ENCODE results near the gene CHD6. TPM values are rescaled to one million over a fixed set of nuclear protein-coding genes. Genes with fewer than 3 reads are reported as not detected.

The CHD6 gene
- total RNA-seq, 2 experiments from 2014 or later, result 114 to 126 TPM

DNA sequence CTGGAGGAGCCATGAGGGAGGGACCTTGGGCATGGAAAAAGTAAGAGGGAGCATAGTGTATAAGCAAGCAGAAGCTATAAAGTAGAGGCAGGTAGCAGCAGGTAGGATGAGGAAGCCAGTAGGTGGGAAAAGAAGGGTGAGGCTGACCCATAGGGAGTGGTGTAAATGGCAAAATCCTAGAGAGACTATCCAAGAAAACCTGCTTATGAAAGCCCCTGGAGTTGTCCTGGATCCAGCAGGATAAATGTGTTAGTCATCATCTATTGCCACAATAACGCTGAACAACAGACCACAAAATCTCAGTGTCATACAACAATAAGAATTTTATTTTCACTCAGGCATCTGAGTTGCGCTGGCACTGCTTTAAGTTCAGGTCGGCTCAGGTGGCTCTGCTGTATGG lies 30.2 kb downstream of the CHD6 start:
- Histone ChIP-seq H3K4me3 (ENCODE audit: low read length) (no peak overlapping the region), H3K9me3 (ENCODE audit: control insufficient read depth in 1 of 2, insufficient read depth in 1 of 2, low read length in 2 of 2) (peaks cover 21 to 24% of the 10 kb centered on the region in 2 experiments), H3K27me3 (ENCODE audit: control insufficient read depth in 1 of 2, insufficient read depth in 2 of 2, low read length in 2 of 2) (no peaks in the 10 kb centered on the region), H3K36me3 (ENCODE audit: insufficient read depth, low read length) (peaks cover 4% of the 10 kb centered on the region), H3K4me1 (ENCODE audit: insufficient read depth, low read length) (no peaks in the 10 kb centered on the region), H3K27ac (ENCODE audit: low read depth in 1 of 2, low read length in 2 of 2) (no peak overlapping the region)
- DNase-seq (no peak), ATAC-seq (ENCODE audit: poor library complexity) (no peak)
- ChIA-PET POLR2A (no interaction called here), CTCF (no interaction called here)
- Mint-ChIP-seq H3K9me3 (peaks cover 16% of the 10 kb centered on the region), H3K36me3 (ENCODE audit: low read depth) (peaks cover 70% of the 10 kb centered on the region), H3K27ac (no peak overlapping the region), H3K4me3 (no peak overlapping the region), H3K27me3 (no peaks in the 10 kb centered on the region), H3K4me1 (ENCODE audit: low read depth) (peaks cover 37% of the 10 kb centered on the region)
- intact Hi-C loops (cut with DNase I, micrococcal nuclease), result no loop called here
- TF ChIP-seq, protein P1, sequence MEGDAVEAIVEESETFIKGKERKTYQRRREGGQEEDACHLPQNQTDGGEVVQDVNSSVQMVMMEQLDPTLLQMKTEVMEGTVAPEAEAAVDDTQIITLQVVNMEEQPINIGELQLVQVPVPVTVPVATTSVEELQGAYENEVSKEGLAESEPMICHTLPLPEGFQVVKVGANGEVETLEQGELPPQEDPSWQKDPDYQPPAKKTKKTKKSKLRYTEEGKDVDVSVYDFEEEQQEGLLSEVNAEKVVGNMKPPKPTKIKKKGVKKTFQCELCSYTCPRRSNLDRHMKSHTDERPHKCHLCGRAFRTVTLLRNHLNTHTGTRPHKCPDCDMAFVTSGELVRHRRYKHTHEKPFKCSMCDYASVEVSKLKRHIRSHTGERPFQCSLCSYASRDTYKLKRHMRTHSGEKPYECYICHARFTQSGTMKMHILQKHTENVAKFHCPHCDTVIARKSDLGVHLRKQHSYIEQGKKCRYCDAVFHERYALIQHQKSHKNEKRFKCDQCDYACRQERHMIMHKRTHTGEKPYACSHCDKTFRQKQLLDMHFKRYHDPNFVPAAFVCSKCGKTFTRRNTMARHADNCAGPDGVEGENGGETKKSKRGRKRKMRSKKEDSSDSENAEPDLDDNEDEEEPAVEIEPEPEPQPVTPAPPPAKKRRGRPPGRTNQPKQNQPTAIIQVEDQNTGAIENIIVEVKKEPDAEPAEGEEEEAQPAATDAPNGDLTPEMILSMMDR (IDR thresholded peaks at IDR 0.05), result no peak

DNA sequence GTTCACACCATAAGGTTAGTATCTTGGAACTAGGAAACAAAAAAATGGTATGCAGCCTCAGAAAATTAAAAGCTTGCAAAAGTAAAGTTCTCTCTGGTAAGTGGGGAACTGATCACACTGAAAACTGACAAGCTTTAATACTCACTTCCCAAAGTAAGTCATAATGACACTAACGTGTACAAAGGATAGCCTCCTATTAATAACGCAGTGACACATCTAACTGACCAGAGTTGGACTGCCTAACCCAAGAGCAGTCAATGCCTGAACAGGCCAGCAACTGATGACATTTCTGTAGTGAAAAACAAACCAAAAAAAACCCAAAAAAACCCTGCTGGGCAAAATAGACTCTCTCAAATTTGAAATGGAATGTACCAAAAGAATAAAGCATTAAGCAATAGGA lies 30.7 kb downstream of the CHD6 start:
- CTCF ChIA-PET, result no interaction called here
- Mint-ChIP-seq H3K4me1 (ENCODE audit: low read depth) (peaks cover 37% of the 10 kb centered on the region), H3K36me3 (ENCODE audit: low read depth) (peaks cover 70% of the 10 kb centered on the region), H3K4me3 (no peak overlapping the region), H3K27me3 (no peaks in the 10 kb centered on the region), H3K27ac (no peak overlapping the region), H3K9me3 (peaks cover 16% of the 10 kb centered on the region)
- TF ChIP-seq, protein P1 (IDR thresholded peaks at IDR 0.05), result no peak
- Histone ChIP-seq H3K4me1 (ENCODE audit: insufficient read depth, low read length) (no peaks in the 10 kb centered on the region), H3K36me3 (ENCODE audit: insufficient read depth, low read length) (peaks cover 4% of the 10 kb centered on the region), H3K27ac (ENCODE audit: low read depth in 1 of 2, low read length in 2 of 2) (no peak overlapping the region), H3K27me3 (ENCODE audit: control insufficient read depth in 1 of 2, insufficient read depth in 2 of 2, low read length in 2 of 2) (no peaks in the 10 kb centered on the region), H3K9me3 (ENCODE audit: control insufficient read depth in 1 of 2, insufficient read depth in 1 of 2, low read length in 2 of 2) (peaks cover 21 to 24% of the 10 kb centered on the region in 2 experiments), H3K4me3 (ENCODE audit: low read length) (no peak overlapping the region)
- DNase-seq, result no peak
- ATAC-seq (ENCODE audit: poor library complexity), result no peak
- POLR2A ChIA-PET, result interaction anchor here (0.5 kb wide), 1 partner anchor 21 kb away, joined by 3 read pairs; no protein-coding TSS in a partner anchor
- intact Hi-C loops (cut with DNase I, micrococcal nuclease), result no loop called here

DNA sequence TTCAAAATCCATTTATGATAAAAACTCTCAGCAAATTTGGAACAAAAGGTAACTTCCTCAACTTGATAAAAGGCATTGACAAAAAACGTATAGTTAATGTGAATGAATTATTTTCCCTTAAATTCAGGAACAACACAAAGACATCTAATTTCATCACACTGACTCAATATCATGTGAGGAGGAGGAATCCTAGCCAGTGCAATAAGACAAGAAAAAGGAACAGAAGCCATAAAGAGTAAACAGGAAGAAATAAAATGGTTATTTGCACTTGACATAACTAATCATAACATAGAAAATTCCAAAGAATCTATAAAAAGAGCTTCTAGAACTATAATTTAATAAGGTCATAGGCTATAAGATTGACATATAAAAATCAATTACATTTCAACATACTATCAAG lies 31.4 kb downstream of the CHD6 start:
- intact Hi-C loops (cut with DNase I, micrococcal nuclease), result no loop called here
- H3K27me3 Mint-ChIP-seq, result no peaks in the 10 kb centered on the region
- ATAC-seq (ENCODE audit: poor library complexity), result no peak

More for the DNA sequence above, 31.4 kb downstream of the CHD6 start:
- no peak overlapping the region for H3K27ac Mint-ChIP-seq
- TF ChIP-seq, protein P1 (IDR thresholded peaks at IDR 0.05), result no peak
- no peak overlapping the region for H3K4me3 Mint-ChIP-seq
- Histone ChIP-seq H3K4me3 (ENCODE audit: low read length) (no peak overlapping the region), H3K27ac (ENCODE audit: low read depth in 1 of 2, low read length in 2 of 2) (no peak overlapping the region), H3K4me1 (ENCODE audit: insufficient read depth, low read length) (no peaks in the 10 kb centered on the region), H3K9me3 (ENCODE audit: control insufficient read depth in 1 of 2, insufficient read depth in 1 of 2, low read length in 2 of 2) (peaks cover 18 to 24% of the 10 kb centered on the region in 2 experiments), H3K27me3 (ENCODE audit: control insufficient read depth in 1 of 2, insufficient read depth in 2 of 2, low read length in 2 of 2) (no peaks in the 10 kb centered on the region), H3K36me3 (ENCODE audit: insufficient read depth, low read length) (peaks cover 4% of the 10 kb centered on the region)
- no peak for DNase-seq
- peaks cover 42% of the 10 kb centered on the region for H3K4me1 Mint-ChIP-seq (ENCODE audit: low read depth)
- ChIA-PET CTCF (interaction anchor here (1.8 kb wide), 1 partner anchor 16 kb away, joined by 3 read pairs; no protein-coding TSS in a partner anchor), POLR2A (no interaction called here)
- H3K9me3 Mint-ChIP-seq, result peaks cover 16% of the 10 kb centered on the region
- H3K36me3 Mint-ChIP-seq (ENCODE audit: low read depth), result peaks cover 65% of the 10 kb centered on the region
